Hypothalamus (tissue), 51 donors: ENCODE results near the gene GLI3.

ENCODE experiments used
- DNase-seq, 51 donors: peaks; one replicate each; lab custom pipeline; 2025; lab: John Stamatoyannopoulos, UW

GLI3 gene

GRCh38 chr7:41981046-41982040 is 255.7 kb downstream of the GLI3 start:
- DNase-seq, result no peak

- no peak for DNase-seq
These were observed 257.1 kb downstream of the GLI3 start for GRCh38 chr7:41979834-41980307.

DNA sequence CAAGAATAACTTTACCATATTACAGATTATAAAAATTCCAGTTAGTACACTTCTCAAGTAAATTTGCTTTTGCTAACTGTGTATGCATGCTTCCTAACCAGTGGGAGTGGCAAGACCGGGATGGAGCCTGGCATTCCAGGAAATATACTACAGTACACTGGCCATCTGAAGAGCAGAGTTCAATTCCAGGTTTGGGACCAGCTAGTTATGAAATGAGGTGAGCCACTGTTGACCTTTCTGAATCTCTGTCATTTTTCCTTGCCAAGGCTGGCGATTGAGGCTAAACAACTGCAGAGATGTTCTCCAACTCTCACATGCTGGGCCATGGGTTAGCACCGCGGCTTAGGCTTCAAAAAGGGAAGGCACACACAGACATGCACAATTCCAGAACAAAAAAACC is 258.2 kb downstream of the GLI3 start:
- DNase-seq, result no peak

DNA sequence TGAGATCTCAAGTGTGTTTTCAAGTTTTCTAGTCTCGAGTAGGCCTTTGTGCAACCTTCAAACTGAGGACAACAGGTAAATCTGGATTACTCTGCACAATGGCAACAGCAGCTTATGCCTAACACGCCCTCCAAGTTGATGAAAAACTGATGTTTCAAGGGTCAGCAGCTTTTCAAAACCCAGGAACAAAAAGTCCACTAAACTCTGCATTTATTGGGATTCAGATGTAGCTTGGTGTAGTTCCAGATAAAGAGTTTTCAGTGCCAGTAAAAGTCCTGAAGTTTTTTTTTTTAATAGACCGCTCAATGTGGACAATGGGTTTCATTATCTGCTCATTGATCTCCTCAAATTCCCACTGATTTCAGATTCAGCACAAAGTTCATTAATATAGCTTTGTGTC is 259.3 kb downstream of the GLI3 start:
- no peak for DNase-seq

DNA sequence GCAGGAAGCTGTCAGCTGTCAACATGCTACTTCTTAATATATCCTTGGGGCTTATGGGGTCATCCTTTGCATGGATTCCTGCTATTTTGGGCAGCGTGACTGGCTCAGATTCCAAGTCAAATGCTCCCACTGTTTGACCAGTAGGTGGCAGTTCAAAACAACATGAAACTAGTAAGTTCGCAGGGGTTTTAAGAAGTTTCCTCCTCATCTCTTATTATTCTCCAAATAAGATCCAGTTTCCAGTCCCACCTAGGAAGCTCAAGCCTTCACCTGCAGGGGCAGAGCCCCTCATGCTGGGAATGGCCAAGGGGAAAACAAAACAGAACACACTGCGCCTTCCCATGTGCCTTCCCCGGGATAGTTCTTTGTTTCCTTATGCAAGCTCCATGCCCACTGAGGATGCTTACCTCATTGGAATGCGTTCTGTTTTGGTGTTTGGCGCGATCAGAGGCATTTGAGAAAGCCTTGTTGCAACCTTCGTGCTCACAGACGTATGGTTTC is 259.8 kb downstream of the GLI3 start:
- peak in 12 of 51 donors; percentile 7 to 63 (median 18) for DNase-seq

DNA sequence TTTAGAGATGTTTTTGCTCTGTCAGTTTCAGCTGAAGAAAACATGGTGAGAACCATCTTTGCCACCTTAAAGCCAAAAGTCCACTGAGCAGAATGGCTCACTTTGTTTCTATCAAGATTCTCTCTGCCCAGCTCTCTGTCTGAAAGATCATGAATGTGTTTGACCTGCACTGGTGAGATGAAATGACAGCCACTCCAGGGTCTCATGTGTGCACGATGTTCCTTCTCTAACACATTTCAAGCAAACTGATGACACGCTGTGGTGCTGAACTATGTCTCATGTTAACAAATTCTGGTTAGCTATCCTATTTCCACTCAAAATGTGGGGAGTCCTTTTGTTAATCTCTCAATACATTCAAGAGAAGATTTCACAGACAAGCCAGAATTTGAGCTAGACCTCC is 260.6 kb downstream of the GLI3 start:
- DNase-seq, result no peak

- DNase-seq, result no peak
These were observed 261.2 kb downstream of the GLI3 start for GRCh38 chr7:41975849-41976248.

GRCh38 chr7:41974870-41975557 is 262.0 kb downstream of the GLI3 start:
- no peak for DNase-seq

GRCh38 chr7:41973202-41973730 is 263.7 kb downstream of the GLI3 start:
- no peak for DNase-seq

DNA sequence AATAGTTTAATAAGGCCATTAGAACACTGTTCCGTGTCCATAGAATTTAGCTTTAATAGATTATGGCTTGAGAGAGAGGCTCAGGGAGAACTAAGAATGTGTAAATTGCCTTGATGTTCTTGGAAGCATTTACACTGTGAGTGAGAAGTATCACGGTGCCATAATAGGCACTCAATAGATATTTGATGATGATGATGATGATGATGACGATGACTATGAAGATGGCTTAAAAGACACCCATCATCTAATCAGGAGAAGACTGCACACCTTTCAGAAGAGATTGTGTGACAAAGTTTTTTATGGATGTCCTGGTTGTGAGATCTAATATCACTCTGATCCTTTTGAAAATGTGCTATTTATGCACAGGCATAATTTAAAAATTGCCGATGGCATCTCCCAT is 264.2 kb downstream of the GLI3 start:
- DNase-seq, result no peak

DNA sequence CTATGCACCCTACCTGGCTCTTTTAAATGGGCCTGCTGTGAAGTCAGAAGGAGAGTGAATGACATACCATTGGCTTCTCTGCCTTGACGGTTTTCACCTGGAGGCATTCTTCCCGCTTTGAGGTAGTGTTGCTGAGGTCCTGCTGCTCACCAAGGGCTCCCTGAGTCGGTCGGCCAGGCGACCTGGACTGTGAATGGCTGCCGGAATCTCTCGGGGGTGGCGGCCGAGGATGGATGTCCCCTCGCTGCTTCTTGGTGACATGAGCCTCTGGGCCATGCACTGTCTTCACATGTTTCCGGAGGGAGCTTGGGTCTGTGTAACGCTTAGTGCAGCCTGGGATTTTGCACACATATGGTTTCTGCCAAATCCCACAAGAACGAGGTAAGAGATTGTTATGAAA is 264.7 kb downstream of the GLI3 start:
- no peak for DNase-seq

DNA sequence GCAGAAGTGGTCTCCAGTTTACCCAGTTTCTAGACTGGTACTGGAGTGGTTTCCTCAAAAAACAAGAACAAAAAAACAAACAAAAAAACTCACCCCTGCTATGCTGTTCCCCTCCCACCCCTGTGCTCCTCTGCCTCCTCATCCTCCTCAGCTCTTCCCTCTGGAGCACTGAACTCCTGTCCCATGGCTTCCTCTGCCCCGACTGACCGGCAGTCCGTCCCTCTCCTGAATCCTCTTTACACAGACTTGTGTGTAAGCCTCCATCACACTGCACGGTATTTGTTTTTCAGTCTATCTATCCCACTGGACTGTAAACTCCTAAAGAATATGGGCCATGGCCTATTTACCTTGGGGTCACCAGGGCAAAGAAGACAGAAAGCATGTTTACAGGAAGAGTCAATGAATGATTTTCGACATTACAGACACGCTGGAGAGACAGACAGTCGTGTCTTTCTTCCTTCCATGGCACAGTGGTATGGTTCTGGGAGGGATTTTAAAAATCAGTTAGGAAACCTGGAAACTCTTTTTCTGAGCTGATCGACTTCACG is 265.3 kb downstream of the GLI3 start:
- no peak for DNase-seq

DNA sequence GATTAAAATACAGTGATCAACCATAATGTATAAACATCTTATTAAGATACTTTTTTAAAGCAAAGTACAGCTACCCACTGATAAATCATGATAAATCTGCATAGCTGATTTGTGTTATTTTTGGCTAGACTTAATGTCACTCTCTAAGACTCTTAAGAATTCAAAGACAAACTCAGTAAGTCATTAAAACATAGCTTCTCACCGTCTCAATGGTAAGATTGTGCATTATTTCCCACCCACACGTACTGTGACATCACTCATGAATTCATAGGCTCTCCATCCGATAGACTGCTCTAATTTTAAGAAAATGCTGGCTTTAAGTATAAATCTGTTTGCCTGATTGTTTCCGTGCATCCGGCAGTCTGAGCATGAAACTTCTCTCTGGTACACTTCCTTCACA is 266.1 kb downstream of the GLI3 start:
- no peak for DNase-seq

DNA sequence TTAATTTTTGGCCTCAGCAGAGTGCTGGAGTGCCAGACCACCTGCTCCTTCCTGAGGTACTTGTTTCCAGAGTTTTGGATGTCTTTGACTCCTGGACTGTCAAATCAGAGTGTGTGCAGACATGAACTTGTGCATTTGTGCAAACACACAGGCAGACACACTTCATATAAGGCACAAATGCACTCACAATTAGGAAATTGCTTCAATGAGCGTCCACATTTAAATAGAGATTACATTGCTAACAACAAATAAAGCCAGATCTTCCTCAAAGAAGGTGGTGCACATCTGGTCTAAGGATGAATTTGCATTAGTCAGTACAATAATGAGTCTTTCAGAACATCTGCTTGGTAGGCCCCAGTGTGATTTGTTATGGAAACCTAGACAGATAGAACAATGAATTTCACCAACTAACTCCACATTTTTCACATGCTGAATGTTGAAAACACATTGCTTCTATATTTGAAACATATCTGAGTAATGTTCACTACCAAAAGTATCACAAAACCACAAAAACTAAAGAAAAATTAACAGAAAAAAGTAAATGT is 267.4 kb downstream of the GLI3 start:
- DNase-seq, result no peak

GRCh38 chr7:41967156-41967555 is 269.9 kb downstream of the GLI3 start:
- DNase-seq, result no peak

GRCh38 chr7:41965951-41966505 is 271.0 kb downstream of the GLI3 start:
- no peak for DNase-seq

DNA sequence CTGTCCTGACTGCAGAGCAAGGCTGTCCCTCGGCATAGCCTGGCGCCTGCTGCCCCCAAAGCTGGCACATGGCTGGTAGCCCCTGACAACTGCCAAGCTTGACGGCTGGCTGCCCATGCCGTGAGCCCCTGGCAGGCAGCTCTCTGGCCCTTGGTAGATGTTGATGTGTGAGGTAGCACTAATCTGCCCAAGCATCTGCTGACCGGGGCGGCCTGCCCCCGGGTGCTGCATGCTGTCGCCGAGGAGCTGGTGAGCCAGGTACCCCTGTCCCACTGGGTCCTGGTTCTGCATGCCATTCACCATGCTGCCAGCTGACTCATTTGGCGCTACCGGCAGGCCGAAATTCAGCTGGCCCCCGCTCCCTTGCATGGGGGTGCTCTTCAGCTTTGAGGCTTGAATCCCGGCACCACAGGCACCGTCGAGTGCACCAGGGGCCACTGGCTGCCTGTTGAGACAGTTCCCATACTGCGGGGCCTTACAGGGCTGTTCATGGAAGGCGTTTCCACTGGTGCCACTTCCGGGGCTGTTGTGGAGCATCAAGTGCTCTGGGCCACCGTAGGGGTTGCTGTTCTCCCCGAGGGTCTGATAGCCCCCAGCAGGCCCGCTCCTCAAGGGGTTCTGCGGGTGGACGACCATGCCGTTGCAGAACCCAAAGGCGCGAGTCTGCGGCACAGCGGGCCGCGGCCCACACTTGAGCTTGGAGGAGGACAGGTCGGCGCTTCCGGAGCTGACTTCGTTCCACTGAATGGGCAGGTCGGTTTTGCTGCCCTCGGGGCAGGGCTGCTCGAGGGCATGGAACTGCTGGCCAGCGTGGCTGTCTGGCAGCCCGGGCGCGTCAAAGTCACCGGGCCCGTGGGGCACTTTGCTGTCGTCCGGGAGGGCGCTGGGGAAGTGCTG is 271.9 kb downstream of the GLI3 start:
- peak in 4 of 51 donors; percentile 14 to 24 (median 16) for DNase-seq

DNA sequence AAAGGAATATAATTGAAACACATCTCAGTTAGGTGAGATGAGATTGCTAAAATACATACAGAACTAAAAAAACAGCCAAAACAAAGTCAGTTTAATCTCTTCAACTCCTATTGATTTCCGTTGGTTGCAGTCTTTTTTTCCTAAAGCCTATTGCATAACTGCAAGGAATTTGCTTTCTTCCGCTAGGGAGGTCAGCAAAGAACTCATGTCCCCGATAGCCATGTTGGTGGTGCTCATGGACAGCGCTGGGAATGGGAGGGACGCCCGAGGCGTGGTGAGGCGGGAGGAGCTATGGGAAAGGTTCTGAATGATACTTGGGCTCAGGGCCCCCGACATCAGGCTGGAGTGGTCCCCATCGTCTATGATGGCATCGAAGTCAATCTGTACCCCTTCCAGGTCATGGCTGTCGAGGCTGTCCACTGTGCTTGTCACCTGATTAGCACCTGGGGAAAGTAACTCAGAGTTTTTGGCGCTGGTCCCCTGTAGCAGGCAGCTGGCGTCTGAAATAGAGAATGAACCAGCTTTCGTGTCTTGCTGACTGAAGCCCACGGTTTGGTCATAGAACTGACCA is 272.7 kb downstream of the GLI3 start:
- DNase-seq, result no peak

DNA sequence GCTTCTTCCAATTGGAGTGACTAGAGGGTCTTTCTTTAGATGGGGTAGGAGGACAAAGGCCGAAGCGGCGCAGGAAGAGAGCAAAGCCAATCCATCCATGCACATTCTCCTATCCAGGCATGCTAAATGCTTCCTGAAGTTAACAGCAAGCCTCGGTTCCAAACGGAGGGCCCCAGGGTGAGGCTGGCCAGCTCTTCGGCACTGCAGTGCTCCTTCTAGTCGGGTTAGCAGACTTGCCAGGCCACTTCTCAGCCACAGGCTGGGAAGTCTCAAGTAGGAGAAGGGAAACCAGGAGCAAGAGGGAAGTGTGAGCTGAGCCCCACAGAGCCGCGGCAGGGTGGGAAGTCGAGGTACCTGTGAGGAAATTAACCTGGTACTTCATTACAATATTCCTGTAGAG is 280.3 kb downstream of the GLI3 start:
- no peak for DNase-seq
